ENCODE results near the gene HTATIP2. TPM values are rescaled to one million over a fixed set of nuclear protein-coding genes. Genes with fewer than 3 reads are reported as not detected.

HTATIP2 gene
- total RNA-seq, 1 donor from 2014 or later: 2.7 TPM

Other genes with a start within 250 kb of the HTATIP2 start
- gene DBX1, start 203.2 kb upstream of the HTATIP2 start, total RNA-seq: not detected
- gene PRMT3, start 24.0 kb downstream of the HTATIP2 start, total RNA-seq: 18.7 TPM
- gene SLC6A5, start 235.9 kb downstream of the HTATIP2 start, total RNA-seq: under 0.01 TPM